HG03108 (cell line): ENCODE data around the gene MTOR.
"Not testable (repeated sequence)": the region's sequence is repeated elsewhere in the genome, so short reads cannot be mapped to it uniquely, and the experiment has no call there.

ENCODE experiments used
- ATAC-seq: cut with Tn5 transposase; IDR thresholded peaks from one replicate; pipeline ENCODE4 v1.9.1; 2021; ENCODE audit warnings: moderate library complexity; ENCODE audit not compliant: unreplicated experiment

Gene MTOR

DNA sequence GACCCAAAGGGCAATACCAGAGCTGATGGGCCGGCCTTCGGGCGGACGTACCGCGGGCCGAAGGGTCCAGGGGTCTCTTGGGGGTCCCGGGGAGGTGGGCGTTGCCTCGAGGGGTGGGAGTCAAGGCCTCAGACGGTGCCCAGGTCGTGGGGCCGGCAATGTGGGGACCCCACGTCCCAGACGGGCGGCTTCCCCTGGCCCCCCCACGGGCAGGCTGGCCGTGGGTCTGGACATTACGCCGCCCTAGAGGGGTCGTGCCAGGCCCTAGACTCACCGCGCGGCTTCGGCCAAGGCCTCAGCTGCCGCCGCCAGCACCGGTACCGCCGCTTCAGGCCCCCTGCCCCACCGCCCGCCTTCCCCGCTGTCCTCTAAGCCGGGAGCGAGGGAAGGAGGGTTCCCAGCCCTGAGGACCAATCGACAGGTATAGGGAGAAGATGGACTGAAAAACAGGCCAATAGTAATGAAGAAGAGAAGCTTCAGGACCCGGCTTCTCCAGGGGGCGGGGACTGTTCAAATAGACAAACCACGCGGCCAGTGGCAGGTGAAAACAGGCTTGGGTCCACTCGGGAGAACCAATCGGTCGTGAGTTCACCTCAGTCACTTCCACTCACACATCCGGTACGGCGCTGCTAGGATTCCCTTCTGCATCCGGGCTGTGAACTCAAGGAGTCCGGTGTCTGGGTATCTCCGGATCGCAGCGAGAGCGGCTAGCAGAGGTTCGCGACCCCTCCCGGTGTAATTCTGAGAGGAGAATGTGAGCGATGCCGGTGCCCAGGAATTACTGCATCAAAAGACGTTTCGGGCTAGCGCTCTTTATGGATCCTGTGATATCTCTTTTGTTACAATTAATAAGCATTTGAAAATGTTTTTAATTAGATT, at the start of gene MTOR:
MTOR (minus strand) TSS at position 381 of the 879 bp plus-strand sequence. CDS start 3,142 bp downstream, outside the sequence.
- ATAC-seq = peak; percentile 98

DNA sequence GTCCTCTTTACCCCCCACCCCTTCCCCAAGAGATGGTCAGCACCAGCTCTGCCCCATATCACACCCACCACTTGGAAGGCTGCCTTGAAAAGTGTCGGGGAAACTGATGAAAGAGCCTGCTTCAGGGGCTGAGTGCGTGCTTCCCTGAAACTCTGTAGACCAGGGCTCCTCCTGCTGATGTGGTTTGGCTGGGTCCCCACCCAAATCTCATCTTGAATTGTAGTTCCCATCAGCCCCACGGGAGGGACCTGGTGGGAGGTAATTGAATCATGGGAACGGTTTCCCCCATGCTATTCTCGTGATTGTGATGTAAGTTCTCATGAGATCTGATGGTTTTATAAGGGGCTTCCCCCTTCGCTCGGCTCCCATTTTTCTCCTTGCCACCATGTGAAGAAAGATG, 47.0 kb upstream of the MTOR start:
- no peak for ATAC-seq

DNA sequence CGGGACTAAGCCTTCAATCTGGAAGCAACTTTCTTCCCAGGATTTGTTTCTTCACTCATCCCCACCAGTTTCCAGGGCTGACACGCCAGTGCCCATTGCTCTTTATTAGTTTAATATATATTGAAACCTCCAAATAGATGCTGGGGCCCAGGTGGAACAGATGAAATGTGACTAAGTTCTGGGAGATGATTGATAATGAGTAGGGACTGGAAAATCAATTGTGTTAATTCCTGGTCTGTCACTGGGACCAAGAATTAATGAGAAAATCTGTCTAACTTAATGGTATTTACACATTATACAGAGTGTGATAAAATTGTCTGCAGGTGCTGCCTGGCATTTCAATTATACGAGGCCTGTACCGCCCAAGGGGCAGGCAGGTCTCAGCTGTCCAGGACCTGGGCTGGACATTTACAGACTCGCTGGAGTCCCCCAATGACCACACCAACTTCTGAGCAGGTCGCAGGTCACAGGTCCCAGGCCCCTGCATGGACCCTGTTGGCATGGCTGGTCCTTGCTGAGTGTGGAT, 46.4 kb upstream of the MTOR start:
- no peak for ATAC-seq

GRCh38 chr1:11307852-11308251, 45.5 kb upstream of the MTOR start:
- ATAC-seq = no peak

GRCh38 chr1:11305516-11305915, 43.2 kb upstream of the MTOR start:
- ATAC-seq = not testable (repeated sequence)

DNA sequence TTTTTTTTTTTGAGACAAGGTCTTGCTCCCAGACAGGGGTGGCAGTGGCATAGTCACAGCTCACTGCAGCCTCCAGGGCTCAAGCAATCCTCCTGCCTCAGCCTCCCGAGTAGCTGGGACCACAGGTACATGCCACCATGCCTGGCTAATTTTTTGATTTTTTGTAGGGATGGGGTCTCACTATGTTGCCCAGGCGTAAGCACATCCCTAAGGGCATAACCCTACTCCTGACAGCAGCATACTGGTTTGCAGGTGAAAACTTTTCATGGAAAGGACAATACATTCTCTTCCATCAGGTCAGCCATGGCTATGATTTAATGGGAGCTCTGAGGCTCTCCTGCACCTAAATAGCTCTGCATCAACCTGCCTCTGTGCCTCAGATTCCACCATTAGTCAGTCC, 40.0 kb upstream of the MTOR start:
- no peak for ATAC-seq

DNA sequence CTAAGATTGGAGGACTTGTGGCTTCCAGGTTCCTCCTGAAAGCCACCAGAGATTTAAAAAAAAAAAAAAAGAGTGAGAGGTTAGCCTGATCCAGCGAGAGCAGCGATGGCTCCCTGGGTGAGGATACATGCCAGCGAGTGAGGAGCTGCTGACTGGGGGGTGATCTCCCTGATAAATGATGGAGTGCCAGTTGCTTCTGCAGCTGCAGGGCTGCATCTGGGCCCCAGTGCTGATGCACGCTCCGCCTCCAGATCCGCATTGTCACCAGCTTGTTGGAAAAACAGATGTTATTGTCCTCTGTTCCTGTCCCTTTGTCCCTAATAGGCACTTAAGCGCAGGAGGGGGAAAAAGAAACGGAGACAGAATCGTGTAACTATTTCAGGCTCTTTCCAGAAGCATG, 39.2 kb upstream of the MTOR start:
- no peak for ATAC-seq

- no peak for ATAC-seq
These were observed 36.8 kb upstream of the MTOR start for GRCh38 chr1:11299225-11299574.

- ATAC-seq = no peak
These were observed 36.3 kb upstream of the MTOR start for GRCh38 chr1:11298390-11299224.

- ATAC-seq = not testable (repeated sequence)
These were observed 35.4 kb upstream of the MTOR start for GRCh38 chr1:11297774-11298173.

DNA sequence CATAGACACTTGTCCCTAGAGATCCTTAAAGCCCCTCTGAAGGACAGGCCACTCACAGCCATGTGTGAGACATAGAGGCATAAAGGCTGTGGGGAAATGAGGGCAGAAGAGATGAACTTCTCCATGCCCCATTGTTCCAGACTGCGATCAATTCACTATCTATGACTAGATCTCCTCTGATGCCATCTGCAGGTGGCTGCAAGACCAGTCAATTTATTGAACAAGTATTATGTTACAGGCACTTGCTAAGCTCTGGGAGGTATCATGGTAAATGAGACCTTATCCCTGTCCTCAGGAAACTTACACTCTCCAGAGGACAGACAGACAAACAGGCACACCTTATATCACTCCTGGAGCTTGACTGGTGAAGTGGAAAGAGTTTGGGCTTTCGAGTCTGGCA, 33.6 kb upstream of the MTOR start:
- no peak for ATAC-seq

- no peak for ATAC-seq
These were observed 32.6 kb upstream of the MTOR start for GRCh38 chr1:11294951-11295350.

- no peak for ATAC-seq
These were observed 31.5 kb upstream of the MTOR start for GRCh38 chr1:11293856-11294255.

GRCh38 chr1:11291049-11291448, 28.7 kb upstream of the MTOR start:
- no peak for ATAC-seq

DNA sequence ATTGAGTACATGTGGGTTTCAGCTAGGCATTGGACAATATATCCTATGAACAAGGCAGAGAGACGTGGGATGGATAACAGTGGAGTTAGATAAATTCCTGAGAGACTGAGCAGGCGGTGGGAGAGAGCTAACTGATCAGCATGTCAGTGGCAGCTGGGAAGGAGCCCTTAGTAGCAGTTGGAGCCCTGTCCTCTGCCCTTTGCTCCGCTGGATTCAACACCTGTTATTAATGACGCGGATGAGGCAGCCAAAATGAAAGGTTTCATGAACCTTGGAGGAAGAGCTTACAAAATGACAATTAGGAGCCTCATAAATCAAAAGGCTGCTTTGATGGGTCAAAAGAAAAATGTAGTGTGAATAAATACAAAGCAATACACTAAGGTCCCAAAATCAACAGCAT, 26.7 kb upstream of the MTOR start:
- ATAC-seq = no peak

- ATAC-seq = no peak
These were observed 24.5 kb upstream of the MTOR start for GRCh38 chr1:11286735-11287410.

GRCh38 chr1:11285883-11286734, 23.8 kb upstream of the MTOR start:
- no peak for ATAC-seq

GRCh38 chr1:11284784-11285183, 22.4 kb upstream of the MTOR start:
- no peak for ATAC-seq

DNA sequence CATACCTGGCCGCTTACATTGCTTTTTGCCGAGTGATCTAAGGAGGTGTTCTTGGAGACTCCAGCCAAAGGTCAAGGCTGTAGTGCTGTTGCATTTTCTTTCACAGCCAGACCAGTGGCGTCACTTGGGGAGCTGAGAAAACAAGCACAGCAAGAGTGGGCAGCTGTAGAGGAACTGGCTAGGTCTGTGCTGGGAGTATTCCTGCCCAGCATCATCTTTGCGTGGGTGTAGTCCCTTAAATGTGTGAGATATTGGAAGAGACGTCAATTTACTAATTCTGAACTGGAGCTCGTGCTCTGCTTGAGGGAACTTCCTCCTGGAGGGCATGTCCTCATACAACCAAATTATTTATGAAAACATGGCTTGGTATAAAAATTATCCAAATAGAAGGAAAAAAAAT, 20.8 kb upstream of the MTOR start:
- no peak for ATAC-seq
